ENCODE data around the gene AATK.

DNA sequence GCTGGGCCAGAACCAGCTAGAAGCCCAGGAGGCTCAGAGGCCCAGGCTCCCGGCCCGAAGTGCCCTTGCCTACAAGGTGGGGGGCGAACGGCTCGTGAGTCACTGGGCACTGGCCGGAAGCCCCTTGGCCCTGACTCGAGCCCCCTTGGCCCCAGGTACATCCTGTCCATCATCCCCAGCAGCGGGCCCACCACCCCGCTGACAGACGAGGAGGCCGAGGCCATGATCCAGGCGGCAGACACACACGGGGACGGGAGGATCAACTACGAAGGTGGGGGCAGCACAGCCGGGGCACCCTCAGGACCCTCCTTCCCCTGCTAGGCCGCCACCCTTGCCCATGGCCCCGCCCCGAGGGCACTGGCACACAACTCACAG is 15.8 kb upstream of the AATK start:
- TF ChIP-seq ELF4 (IDR thresholded peaks at IDR 0.05) (no peak), BHLHE40 (IDR thresholded peaks at IDR 0.05; ENCODE audit: borderline replicate concordance) (no peak), FOXA1 (IDR thresholded peaks at IDR 0.05) (no peak), SP1 (IDR thresholded peaks at IDR 0.05) (no peak), TARDBP (IDR thresholded peaks at IDR 0.05) (no peak), SUZ12 (IDR thresholded peaks at IDR 0.05) (no peak)
- TF ChIP-seq, protein P1, sequence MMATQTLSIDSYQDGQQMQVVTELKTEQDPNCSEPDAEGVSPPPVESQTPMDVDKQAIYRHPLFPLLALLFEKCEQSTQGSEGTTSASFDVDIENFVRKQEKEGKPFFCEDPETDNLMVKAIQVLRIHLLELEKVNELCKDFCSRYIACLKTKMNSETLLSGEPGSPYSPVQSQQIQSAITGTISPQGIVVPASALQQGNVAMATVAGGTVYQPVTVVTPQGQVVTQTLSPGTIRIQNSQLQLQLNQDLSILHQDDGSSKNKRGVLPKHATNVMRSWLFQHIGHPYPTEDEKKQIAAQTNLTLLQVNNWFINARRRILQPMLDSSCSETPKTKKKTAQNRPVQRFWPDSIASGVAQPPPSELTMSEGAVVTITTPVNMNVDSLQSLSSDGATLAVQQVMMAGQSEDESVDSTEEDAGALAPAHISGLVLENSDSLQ (IDR thresholded peaks at IDR 0.05): no peak

All from HEK293T (cell line).